Panc1 (cell line): ENCODE data around the gene ELFN2. TPM values are rescaled to one million over a fixed set of nuclear protein-coding genes. Genes with fewer than 3 reads are reported as not detected.

Source experiments
- ATAC-seq: fragments of 200-7000 bp; cut with Tn5 transposase; 2 replicates; pipeline ENCODE4 v1.9.1; 2020; ENCODE audit warnings: mild to moderate bottlenecking, moderate library complexity
- BruUV-seq: library from RNA; stranded (reverse); fragments of 400-500 nt; replicated peaks from 2 replicates; lab custom pipeline; 2021; lab: Mats Ljungman, UMichigan
- CTCF ChIA-PET: fragments of 300-600 bp; sonication (Branson Sonifier 250); formaldehyde crosslinking; loops from one replicate; lab custom pipeline; 2022; ENCODE audit warnings: antibody characterized with exemption; lab: Charles Lee
- POLR2A ChIA-PET: fragments of 300-600 bp; sonication (Branson Sonifier 250); formaldehyde crosslinking; loops from one replicate; lab custom pipeline; 2022; ENCODE audit warnings: antibody characterized with exemption; lab: Charles Lee
- DNase-seq: peaks from one replicate; pipeline ENCODE4 v3.0.0-alpha.2; 2010; ENCODE audit warnings: low read depth, low spot score
- H3K27ac ChIP-seq: 2 replicates; pipeline ENCODE4 v1.5.1; 2011; ENCODE audit warnings: mild to moderate bottlenecking, low read length, inconsistent platforms
- H3K27me3 ChIP-seq: fragments of 200-500 bp; sonication (Bioruptor generic); 2 replicates; pipeline ENCODE4 v1.6.0; 2014; ENCODE audit warnings: low read length, inconsistent platforms; ENCODE audit not compliant: control insufficient read depth, insufficient read depth
- H3K36me3 ChIP-seq: fragments of 200-500 bp; sonication (Bioruptor generic); 2 replicates; pipeline ENCODE4 v1.5.1; 2014; ENCODE audit warnings: inconsistent platforms, mild to moderate bottlenecking, low read length, moderate library complexity; ENCODE audit not compliant: control insufficient read depth, insufficient read depth
- H3K4me1 ChIP-seq: 2 replicates; pipeline ENCODE4 v1.5.1; 2011; ENCODE audit warnings: inconsistent platforms, mild to moderate bottlenecking, low read length, moderate library complexity; ENCODE audit not compliant: control insufficient read depth, insufficient read depth
- H3K4me3 ChIP-seq, 2 experiments: 2 replicates each; pipeline ENCODE4 v1.5.1; 2011 to 2012; ENCODE audit warnings: low read depth in 2 of 2, low read length in 2 of 2, mild to moderate bottlenecking in 2 of 2, inconsistent platforms in 1 of 2, moderate library complexity in 1 of 2
- H3K9me3 ChIP-seq: fragments of 200-500 bp; sonication (Bioruptor generic); 2 replicates; pipeline ENCODE4 v1.5.1; 2014; ENCODE audit warnings: low read depth, mild to moderate bottlenecking, inconsistent platforms, low read length, moderate library complexity; ENCODE audit not compliant: control insufficient read depth, insufficient read depth
- POLR2AphosphoS5 ChIP-seq: IDR thresholded peaks from 2 replicates; pipeline ENCODE4 v1.6.1; 2012; ENCODE audit warnings: mild to moderate bottlenecking, low read depth, low read length, moderate library complexity
- SIN3A ChIP-seq: IDR thresholded peaks from 2 replicates; pipeline ENCODE4 v1.6.1; 2012; ENCODE audit warnings: low read depth, mild to moderate bottlenecking, low read length, moderate library complexity, borderline replicate concordance; ENCODE audit not compliant: insufficient read depth
- TCF7L2 ChIP-seq: IDR thresholded peaks from 2 replicates; pipeline ENCODE4 v1.6.1; 2011; ENCODE audit warnings: mild to moderate bottlenecking, low read depth, low read length, inconsistent platforms
- in situ Hi-C: cut with HindIII; loops from 2 replicates; pipeline ENCODE4 v1.10.0; 2016; ENCODE audit warnings: low sequenced_read_pairs, low pct_unique_long_range_greater_than_20kb
- intact Hi-C: fragments of 100-400 bp; cut with micrococcal nuclease; formaldehyde crosslinking; loops from one replicate; pipeline ENCODE4 v1.10.0; 2022; ENCODE audit not compliant: unreplicated experiment
- total RNA-seq: library from RNA; stranded (reverse); gene quantifications from one replicate; pipeline ENCODE4 v1.2.1, GENCODE V29; 2021; ENCODE audit not compliant: unreplicated experiment
- TF ChIP-seq, protein P1 (sequence below): fragments of 450-650 bp; IDR thresholded peaks from 2 replicates; pipeline ENCODE4 v1.5.1; 2017; ENCODE audit warnings: mild to moderate bottlenecking
- TF ChIP-seq, protein P2 (sequence below), 2 experiments: IDR thresholded peaks; 2 replicates each; pipeline ENCODE4 v1.6.1; 2011 to 2012; ENCODE audit warnings: low read depth in 2 of 2, control low read depth in 1 of 2, low read length in 1 of 2, mild to moderate bottlenecking in 1 of 2, moderate library complexity in 1 of 2; ENCODE audit not compliant: insufficient read depth in 1 of 2

ELFN2 gene
- total RNA-seq, 1 experiment from 2014 or later: 2.9 TPM

DNA sequence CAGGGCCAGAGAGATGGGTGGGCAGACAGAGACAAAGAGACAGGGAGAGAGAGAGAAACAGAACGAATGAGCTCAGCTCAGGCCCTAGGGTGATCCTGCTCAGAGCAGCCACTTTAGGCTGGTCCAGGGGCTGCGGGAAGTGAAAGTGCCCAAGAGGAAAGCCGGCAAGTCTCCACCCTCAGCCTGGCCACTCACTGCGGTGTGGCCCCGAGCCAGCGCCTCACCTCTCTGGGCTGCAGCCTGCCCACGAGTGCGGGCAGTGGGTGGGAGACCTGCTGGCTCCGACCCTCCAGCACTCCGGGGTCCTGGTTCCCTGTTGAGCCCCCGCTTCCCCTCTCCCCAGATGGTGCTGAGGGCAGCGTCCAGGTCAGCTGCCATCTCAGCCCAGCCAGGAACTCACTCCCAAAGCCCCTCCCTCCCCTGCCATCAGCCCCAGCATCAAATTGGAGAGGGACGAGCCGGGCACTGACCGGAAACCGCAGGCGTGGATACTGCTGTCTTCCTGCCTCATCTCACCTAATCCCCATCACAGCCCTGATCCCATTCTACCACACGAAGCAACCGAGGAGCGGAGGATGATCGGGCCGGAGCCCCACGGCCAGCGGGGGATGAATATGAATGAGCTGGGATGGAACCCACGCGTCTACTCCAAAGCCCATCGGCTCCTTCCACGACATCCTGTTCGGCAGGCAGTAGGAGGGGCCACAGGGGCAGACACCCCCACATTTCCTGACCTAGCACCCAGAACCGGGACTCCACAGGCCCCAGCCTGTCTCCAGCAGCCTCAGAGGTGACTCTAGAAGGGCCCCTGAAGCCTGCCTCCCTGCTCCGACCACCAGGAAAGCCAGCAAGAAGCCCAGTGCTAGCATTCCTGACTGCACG is 16.9 kb downstream of the ELFN2 start:
- Histone ChIP-seq H3K36me3 (no peaks in the 10 kb centered on the region), H3K4me1 (no peaks in the 10 kb centered on the region), H3K9me3 (no peaks in the 10 kb centered on the region), H3K27me3 (no peaks in the 10 kb centered on the region), H3K4me3 (no peak overlapping the region), H3K27ac (no peak overlapping the region)
- TF ChIP-seq POLR2AphosphoS5 (no peak), SIN3A (no peak), TCF7L2 (no peak)
- TF ChIP-seq, protein P1, sequence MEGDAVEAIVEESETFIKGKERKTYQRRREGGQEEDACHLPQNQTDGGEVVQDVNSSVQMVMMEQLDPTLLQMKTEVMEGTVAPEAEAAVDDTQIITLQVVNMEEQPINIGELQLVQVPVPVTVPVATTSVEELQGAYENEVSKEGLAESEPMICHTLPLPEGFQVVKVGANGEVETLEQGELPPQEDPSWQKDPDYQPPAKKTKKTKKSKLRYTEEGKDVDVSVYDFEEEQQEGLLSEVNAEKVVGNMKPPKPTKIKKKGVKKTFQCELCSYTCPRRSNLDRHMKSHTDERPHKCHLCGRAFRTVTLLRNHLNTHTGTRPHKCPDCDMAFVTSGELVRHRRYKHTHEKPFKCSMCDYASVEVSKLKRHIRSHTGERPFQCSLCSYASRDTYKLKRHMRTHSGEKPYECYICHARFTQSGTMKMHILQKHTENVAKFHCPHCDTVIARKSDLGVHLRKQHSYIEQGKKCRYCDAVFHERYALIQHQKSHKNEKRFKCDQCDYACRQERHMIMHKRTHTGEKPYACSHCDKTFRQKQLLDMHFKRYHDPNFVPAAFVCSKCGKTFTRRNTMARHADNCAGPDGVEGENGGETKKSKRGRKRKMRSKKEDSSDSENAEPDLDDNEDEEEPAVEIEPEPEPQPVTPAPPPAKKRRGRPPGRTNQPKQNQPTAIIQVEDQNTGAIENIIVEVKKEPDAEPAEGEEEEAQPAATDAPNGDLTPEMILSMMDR: no peak
- TF ChIP-seq, protein P2, sequence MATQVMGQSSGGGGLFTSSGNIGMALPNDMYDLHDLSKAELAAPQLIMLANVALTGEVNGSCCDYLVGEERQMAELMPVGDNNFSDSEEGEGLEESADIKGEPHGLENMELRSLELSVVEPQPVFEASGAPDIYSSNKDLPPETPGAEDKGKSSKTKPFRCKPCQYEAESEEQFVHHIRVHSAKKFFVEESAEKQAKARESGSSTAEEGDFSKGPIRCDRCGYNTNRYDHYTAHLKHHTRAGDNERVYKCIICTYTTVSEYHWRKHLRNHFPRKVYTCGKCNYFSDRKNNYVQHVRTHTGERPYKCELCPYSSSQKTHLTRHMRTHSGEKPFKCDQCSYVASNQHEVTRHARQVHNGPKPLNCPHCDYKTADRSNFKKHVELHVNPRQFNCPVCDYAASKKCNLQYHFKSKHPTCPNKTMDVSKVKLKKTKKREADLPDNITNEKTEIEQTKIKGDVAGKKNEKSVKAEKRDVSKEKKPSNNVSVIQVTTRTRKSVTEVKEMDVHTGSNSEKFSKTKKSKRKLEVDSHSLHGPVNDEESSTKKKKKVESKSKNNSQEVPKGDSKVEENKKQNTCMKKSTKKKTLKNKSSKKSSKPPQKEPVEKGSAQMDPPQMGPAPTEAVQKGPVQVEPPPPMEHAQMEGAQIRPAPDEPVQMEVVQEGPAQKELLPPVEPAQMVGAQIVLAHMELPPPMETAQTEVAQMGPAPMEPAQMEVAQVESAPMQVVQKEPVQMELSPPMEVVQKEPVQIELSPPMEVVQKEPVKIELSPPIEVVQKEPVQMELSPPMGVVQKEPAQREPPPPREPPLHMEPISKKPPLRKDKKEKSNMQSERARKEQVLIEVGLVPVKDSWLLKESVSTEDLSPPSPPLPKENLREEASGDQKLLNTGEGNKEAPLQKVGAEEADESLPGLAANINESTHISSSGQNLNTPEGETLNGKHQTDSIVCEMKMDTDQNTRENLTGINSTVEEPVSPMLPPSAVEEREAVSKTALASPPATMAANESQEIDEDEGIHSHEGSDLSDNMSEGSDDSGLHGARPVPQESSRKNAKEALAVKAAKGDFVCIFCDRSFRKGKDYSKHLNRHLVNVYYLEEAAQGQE (IDR thresholded peaks at IDR 0.05; ENCODE audit: insufficient read depth in 1 of 2, low read depth in 2 of 2, low read length in 1 of 2): no peak
- ATAC-seq: no peak; the same call in 1 of the 2 replicates
- intact Hi-C loops: no loop called here
- BruUV-seq: no TSS peak
- no peak for DNase-seq
- in situ Hi-C loops: no loop called here
- ChIA-PET CTCF (no interaction called here), POLR2A (no interaction called here)

DNA sequence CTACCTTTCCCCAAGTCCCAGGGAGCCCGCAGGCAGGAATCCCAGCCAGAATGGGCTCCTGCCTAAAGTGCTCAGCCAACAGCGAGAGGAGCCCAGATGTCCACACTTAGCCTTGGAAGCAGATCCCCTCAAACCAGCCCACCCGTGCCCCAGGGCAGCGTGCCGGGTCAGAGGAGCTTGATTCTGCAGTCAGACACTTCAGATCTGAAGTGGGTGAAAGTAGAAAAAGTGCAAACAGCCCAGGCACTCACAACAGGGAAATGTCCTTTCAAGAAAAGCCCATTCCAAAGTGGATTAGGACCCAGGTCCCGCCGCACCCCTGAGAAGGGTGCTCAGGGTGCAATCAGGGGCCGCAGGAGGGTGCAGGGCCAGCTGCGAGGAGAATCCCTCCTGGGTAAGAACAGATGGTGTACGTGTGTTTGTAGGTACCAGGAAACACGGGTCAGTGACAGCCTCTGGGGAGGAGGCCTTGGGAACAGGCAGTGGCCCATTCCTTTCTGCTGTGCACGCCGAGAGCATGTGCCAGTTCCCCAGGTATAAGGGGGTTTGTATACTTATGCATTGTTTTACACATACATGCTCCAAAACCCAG is 17.7 kb downstream of the ELFN2 start:
- TF ChIP-seq, protein P1: no peak
- intact Hi-C loops (no loop called here), in situ Hi-C loops (no loop called here)
- DNase-seq: no peak
- Histone ChIP-seq H3K27ac (no peak overlapping the region), H3K27me3 (no peaks in the 10 kb centered on the region), H3K4me1 (no peaks in the 10 kb centered on the region), H3K9me3 (no peaks in the 10 kb centered on the region), H3K36me3 (no peaks in the 10 kb centered on the region), H3K4me3 (no peak overlapping the region)
- ATAC-seq: no peak
- BruUV-seq: no TSS peak
- ChIA-PET CTCF (no interaction called here), POLR2A (no interaction called here)
